Measurements from ENCODE around the gene OR2AJ1.

OR2AJ1 gene

GRCh38 chr1:247924868-247925267, at the start of gene OR2AJ1:
OR2AJ1 (plus strand) TSS chr1:247924889; CDS start chr1:247933769, 8,880 bp downstream.
- no peak for DNase-seq

DNA sequence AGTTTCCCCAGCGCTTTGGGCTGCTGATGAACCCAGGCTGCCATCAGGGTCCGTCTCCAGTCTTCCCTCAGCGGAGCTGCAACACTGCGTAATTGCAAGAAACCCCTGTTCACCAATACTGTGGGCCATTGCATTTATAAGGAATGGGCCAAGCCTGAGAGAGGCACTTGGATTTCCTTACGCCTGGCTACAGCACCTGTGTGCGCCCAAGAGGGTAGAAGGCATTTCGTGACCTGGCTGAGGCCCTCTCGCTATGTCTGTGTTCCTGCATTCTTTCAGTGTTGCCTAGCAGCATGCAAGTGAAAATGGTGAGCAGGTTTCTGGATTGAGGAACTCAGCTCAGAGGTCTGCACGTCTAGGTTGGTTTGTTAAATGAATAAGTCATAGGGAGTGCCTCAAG, 41.3 kb upstream of the OR2AJ1 start:
- DNase-seq, result no peak

DNA sequence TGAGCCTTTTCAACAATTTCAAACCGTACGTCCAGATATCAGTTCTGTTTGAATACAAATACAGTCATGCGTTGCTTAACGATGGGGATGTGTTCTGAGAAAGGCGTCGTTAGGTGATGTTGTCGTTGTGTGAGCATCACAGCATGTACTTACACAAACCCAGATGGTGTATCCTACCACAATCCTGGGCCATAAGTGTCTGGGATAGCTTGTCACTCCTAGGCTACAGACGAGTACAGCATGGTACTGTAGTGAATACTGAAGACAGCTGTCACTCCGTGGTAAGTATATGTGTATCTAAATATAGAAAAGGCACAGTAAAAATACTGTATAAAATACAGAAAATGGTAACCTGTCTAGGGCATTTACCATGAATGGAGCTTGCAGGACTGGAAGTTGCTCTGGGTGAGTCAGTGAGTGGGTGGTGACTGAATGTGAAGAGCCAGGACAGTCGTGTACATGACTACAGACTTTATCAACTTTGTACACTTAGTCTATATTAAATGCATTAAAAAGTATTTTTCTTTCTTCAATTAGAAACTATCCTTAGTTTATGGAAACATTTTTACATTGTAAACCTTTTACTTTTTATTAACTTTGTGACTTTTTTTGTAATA, 39.8 kb upstream of the OR2AJ1 start:
- DNase-seq, result no peak

DNA sequence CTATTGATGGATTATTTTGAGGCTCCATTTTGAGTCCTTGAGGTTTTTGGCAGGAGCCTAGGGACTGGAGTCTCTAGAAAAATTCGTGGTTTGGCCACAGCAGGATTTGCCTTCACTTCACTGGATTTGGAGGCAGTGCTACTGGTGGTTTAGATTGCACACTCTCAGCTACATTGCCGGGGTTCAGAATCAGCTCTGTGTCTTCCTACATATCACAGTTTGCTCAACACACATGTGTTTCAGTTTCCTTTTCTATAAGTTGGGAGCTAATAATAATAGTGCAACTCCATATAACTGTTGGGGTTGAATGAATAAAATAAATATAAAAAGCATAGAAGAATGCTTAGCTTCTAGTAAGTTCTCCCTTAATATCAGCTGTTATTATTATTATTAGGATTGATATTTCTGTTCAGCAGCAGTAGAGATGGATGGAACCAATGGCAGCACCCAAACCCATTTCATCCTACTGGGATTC, 29.5 kb upstream of the OR2AJ1 start, which contains the start of gene OR2W3:
TSS of gene OR2W3 (plus strand) at position 425 of the 475 bp plus-strand sequence. CDS start at position 425, 0 bp downstream.
- no peak for DNase-seq

GRCh38 chr1:247895976-247896375, 28.7 kb upstream of the OR2AJ1 start:
- DNase-seq, result no peak

GRCh38 chr1:247904122-247904521, 20.6 kb upstream of the OR2AJ1 start:
- DNase-seq, result no peak

DNA sequence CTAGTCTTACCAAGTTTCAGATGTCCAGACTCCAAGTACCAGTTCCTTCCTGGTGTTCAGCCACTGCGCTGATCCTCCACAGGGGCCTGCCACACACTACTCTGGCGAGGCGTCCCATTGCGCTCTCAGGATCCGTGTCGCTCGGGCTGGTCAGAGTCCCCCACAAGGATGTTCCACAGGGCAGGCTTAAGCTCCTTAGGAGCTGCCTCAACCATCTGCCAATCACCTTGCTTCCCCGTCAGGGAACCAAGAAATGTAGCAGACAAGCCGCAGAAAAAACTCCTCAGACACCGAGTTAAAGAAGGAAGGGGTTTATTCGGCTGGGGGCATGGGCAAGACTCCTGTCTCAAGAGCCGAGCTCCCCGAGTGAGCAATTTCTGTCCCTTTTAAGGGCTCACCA, 19.5 kb upstream of the OR2AJ1 start:
- no peak for DNase-seq

DNA sequence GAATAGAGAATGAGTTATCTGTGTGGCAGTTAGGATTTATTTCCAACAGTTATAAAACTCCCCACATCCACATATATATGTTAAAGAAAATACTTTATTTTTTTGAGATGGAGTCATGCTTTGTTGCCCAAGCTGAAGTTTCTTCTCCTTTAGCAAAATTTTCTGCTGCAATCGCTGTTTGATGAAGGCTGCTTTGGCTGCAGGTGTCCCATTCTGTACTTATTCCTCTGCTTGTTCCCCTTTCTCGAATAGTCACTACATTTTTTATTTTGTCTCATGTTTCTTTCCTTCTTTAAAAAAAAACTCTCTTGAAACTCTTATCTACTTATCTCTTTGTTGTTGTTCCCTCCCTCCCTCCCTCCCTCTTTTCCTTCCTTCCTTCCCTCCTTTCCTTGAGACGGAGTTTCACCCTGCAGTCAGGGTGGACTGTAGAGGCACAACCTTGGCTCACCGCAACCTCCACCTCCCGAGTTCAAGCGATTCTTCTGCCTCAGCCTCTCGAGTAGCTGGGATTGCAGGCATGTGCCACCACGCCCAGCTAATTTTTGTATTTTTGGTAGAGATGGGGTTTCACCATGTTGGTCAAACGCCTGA, 18.7 kb upstream of the OR2AJ1 start:
- no peak for DNase-seq

DNA sequence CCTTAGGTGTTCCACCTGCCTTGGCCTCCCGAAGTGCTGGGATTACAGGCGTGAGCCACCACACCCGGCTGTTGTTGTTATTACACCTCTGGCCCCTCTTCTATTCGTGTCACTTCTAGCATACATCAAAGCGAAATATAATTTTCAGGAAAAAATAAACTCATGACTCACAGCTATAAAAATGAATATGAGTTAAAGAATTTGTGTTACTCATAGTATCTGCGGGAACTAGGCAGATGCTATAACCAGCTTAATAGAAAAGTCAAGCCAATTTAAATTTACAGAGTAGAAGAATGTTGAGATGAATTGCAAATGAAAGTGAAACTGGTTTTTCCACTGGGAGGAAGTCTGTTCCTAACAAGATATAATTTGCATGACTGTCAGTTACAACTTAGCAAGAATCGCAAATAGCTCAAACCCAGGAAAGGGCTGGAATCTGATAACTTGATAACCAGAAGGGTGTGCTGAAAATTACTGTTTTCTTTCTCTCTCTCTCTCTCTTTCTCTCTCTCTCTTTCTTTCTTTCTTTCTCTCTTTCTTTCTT, 18.1 kb upstream of the OR2AJ1 start:
- DNase-seq, result no peak

GRCh38 chr1:247908766-247909165, 15.9 kb upstream of the OR2AJ1 start:
- DNase-seq, result no peak

DNA sequence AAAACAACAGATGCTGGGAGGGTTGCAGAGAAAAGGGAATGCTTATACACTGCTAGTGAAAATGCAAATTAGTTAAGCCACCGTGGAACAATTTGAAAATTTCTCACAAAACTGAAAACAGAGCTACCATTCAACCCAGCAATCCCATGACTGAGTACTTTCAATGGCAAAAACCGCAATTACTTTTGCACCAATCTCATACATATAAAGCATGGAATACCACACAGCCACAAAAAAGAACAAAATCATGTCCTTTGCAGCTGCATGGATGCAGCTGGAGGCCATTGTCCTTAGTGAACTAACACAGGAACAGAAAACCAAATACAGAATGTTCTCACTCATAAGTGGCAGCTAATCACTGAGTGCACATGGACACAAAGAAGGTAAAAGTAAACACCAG, 10.9 kb upstream of the OR2AJ1 start:
- no peak for DNase-seq

DNA sequence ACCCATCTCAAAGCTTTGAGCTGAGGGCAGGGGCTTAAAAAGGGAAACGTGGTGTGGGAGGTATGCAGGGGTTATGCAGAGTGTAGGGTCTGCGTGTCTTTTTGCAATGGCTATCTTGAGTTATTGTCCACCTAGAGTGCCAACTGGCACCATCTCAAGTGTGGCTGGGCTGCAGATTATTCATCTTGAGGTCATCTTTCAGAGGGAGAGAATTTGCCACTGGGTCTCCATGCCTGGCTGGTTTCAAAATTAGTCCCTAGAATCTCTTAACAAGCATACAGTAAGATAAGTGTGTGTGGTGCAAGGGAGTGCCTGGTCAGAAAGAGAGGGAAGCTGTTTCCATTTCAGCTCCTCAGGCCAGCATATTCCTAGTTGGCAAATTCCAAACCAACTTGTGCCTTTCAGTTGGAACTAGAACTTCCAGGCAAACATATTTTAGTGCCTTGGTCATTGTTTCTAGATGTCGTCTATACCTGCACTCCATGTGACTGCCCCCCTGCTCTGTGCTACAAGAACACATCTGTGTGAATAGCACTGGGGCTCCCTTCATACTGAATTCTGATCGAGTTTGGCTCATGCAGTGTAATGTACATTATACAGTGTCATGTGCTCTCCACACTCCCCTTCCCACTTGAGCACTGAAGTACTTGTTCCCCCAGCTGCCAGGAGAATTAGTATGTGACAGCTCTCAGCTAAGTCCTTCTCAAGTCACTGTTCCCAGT, 9.6 kb upstream of the OR2AJ1 start:
- no peak for DNase-seq

DNA sequence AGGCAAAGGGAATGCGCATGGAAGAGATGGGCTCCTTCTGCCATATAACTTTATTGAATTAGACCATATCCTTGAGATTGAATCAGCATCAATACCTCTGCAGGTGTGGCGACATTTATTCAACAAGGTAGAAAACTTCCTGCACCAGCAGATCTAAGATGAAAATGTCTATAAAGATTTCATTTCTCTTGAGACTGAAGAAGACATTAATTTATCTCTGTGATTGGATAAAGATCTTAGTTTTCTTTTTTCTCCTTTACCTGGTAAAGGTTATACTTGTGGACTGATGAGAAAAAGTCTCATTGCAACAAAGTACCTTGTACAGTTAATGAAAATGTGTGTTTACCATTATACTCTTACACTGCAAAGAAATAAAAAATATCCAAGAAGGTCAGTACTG, 4.7 kb upstream of the OR2AJ1 start, which contains the start of gene OR2T8:
TSS of gene OR2T8 (plus strand) at position 301 of the 400 bp plus-strand sequence. CDS start 766 bp downstream, outside the sequence.
- DNase-seq, result no peak

DNA sequence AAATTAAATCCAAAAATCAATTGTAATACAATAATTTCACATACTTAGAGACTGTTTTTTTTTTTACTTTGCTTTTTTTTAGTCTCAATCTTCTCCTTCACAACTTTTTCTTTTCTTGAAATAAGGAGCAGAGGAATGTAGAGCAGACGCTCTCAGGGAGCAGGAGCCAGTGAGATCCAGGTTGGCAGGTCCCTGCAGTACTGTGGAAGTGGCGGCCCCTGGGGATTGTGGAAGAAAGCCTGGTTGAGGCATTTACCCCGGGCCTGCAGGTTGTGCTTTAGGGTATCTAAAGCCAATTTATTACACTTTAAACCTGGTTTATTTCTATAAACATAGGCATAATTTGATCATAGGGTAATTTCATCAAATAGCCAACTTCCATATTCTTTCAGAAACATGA, 748 bp upstream of the OR2AJ1 start:
- no peak for DNase-seq

- DNase-seq, result no peak
Observed at GRCh38 chr1:247933989-247934388, 9.3 kb downstream of the OR2AJ1 start.

DNA sequence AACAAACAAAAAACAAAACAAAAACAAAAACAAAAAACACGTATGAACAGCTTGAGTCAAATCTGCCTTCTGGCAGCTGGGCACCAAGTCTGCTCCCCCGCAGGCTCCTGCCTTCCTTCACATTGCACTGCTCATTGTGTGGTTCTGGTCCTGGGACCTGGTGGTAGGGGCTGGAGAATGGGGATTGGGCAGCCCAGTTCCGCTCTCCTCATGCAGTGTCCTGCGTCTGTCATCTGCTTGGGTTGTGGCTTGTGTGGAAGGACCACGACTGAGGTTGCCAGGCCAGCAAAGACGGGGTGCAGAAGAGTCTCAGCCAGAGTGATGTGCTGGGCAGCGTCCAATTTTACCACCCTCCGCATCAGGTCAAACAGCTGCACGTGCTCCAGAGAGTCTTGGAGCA, 11.1 kb downstream of the OR2AJ1 start:
- no peak for DNase-seq

DNA sequence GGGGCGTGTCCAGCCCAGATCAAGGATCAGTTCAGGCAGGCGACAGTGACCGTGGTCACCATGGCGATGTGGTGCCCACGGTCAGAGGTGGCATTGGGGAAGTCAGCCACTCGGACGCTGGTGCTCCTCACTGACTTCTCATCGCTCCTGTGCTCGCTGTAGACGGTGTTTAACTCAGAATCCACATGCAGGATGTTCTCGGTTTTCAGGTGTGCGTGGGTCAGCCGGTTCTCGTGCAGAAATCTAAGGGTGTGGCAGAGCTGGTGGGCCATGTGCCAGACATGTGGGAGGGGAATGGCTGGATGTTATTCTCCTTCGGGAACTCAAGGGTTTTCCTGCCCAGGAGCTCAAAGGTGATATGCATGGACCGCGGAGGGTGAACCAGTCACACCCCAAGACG, 11.7 kb downstream of the OR2AJ1 start:
- DNase-seq, result no peak

- DNase-seq, result peak; percentile 95
Observed at GRCh38 chr1:247936965-247937734, 12.5 kb downstream of the OR2AJ1 start.

- no peak for DNase-seq
Observed at GRCh38 chr1:247942624-247943023, 17.9 kb downstream of the OR2AJ1 start.

DNA sequence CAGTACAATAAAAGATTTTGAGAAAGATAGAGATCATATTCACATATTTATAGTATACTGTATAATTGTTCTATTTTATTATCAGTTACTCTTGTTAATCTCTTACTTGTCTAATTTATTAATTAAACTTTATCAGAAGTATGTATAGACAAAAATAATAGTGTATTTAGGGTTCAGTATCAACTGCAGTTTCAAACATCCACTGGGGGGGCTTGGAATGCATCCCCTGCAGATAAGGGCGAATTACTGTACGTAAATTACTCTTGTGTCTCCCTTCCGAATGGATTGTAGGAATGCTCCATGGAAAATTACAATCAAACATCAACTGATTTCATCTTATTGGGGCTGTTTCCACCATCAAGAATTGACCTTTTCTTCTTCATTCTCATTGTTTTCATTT, 23.9 kb downstream of the OR2AJ1 start, which contains the start of gene OR2L8:
TSS of gene OR2L8 (plus strand) at position 301 of the 400 bp plus-strand sequence. CDS start at position 301, 0 bp downstream.
- DNase-seq, result no peak

GRCh38 chr1:247953408-247953807, 28.7 kb downstream of the OR2AJ1 start:
- DNase-seq, result no peak

DNA sequence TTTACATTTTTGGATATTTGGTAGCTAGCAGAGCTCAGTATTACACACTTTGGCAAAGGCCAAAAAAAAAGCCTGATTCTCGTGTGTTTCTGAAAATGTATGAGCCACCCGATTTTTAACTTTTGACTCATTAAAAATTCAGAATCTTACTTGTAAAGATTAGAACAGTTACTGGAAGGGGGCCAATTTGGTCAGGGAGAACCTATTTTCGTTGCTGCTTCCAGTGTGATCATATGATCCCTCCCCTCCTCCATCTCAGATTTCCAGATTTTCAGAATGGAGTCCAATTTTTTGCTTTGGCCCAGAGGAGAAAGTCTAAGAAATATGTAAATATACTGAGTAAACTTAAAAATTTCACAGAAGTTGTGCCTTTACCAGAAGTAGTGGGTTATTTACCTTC, 37.1 kb downstream of the OR2AJ1 start:
- no peak for DNase-seq
